Measurements from ENCODE around the gene RNF212B.
A peak's percentile ranks its signal among the peaks of the same experiment; 100 is the strongest.

Gene RNF212B

DNA sequence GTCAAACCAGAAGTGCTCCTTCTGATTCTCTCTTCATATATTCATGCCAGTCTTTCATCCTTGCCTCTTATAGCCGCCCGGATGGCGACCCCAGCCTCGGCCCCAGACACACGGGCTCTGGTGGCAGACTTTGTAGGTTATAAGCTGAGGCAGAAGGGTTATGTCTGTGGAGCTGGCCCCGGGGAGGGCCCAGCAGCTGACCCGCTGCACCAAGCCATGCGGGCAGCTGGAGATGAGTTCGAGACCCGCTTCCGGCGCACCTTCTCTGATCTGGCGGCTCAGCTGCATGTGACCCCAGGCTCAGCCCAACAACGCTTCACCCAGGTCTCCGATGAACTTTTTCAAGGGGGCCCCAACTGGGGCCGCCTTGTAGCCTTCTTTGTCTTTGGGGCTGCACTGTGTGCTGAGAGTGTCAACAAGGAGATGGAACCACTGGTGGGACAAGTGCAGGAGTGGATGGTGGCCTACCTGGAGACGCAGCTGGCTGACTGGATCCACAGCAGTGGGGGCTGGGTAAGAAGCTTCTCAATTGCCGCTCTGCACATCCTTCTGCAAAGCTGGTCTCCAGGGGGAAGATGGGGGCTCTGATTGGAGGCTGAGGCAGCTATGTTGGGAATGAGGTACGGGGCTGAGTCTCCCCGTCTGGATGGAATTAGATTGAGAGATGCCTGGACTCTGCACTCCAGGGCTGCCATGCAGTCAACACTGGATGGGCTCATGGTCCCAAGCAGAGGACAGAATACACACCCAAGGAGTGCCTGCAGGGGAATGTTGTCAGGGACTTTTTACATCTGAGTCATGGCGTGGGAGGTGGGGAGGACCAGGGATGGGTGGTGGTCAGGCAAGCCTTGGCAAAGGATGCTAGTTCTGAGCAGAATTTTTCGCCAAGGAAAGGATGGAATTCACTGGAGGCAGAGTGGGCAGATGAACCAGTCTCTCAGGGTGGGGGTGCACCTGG lies 70.2 kb downstream of the RNF212B start:
- TF ChIP-seq, protein P1, sequence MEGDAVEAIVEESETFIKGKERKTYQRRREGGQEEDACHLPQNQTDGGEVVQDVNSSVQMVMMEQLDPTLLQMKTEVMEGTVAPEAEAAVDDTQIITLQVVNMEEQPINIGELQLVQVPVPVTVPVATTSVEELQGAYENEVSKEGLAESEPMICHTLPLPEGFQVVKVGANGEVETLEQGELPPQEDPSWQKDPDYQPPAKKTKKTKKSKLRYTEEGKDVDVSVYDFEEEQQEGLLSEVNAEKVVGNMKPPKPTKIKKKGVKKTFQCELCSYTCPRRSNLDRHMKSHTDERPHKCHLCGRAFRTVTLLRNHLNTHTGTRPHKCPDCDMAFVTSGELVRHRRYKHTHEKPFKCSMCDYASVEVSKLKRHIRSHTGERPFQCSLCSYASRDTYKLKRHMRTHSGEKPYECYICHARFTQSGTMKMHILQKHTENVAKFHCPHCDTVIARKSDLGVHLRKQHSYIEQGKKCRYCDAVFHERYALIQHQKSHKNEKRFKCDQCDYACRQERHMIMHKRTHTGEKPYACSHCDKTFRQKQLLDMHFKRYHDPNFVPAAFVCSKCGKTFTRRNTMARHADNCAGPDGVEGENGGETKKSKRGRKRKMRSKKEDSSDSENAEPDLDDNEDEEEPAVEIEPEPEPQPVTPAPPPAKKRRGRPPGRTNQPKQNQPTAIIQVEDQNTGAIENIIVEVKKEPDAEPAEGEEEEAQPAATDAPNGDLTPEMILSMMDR (IDR thresholded peaks at IDR 0.05; ENCODE audit: insufficient read depth, low read length, poor library complexity, severe bottlenecking) = no peak
- peak overlapping the region; percentile 95 for H3K4me3 ChIP-seq (replicated peaks; ENCODE audit: low read depth, low read length)

GRCh38 chr14:23308721-23309445 lies 71.1 kb downstream of the RNF212B start:
- Histone ChIP-seq H3K36me3 (ENCODE audit: control insufficient read depth, insufficient read depth, low read length) (peaks cover 12% of the 10 kb centered on the region), H3K27me3 (replicated peaks; ENCODE audit: control insufficient read depth, insufficient read depth, low read length) (no peaks in the 10 kb centered on the region), H3K4me3 (replicated peaks; ENCODE audit: low read depth, low read length) (no peak overlapping the region)
- TF ChIP-seq, protein P1 (IDR thresholded peaks at IDR 0.05; ENCODE audit: insufficient read depth, low read length, poor library complexity, severe bottlenecking) = no peak
- DNase-seq (ENCODE audit: extremely low read depth, insufficient read length) = no peak

More for the DNA sequence above, 70.2 kb downstream of the RNF212B start:
- no peaks in the 10 kb centered on the region for H3K27me3 ChIP-seq (replicated peaks; ENCODE audit: control insufficient read depth, insufficient read depth, low read length)
- H3K36me3 ChIP-seq (ENCODE audit: control insufficient read depth, insufficient read depth, low read length) = peaks cover 12% of the 10 kb centered on the region
- DNase-seq (ENCODE audit: extremely low read depth, insufficient read length) = no peak

DNA sequence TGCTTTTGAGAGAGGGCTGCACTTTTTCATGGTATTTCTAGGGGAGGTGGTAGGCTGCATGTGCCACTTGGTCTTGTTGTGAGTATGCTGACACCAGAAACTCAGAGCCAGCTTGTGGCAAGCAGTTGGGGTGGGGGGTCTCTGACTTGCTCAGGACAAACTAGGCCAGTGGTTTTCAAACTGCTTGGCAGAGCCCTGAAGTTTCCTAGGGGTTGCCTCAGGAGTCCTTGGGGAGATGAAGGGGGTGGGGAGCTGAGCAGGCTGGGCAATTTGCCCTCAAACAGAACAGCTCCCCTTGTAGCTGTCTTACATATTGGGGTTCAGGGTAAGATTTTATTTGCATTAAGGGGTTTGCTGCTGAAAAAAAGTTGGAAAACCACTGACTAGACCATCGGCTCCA lies 72.8 kb downstream of the RNF212B start:
- TF ChIP-seq, protein P1 (IDR thresholded peaks at IDR 0.05; ENCODE audit: insufficient read depth, low read length, poor library complexity, severe bottlenecking) = no peak
- no peak for DNase-seq (ENCODE audit: extremely low read depth, insufficient read length)
- Histone ChIP-seq H3K4me3 (replicated peaks; ENCODE audit: low read depth, low read length) (no peak overlapping the region), H3K27me3 (replicated peaks; ENCODE audit: control insufficient read depth, insufficient read depth, low read length) (no peaks in the 10 kb centered on the region), H3K36me3 (ENCODE audit: control insufficient read depth, insufficient read depth, low read length) (peaks cover 12% of the 10 kb centered on the region)

DNA sequence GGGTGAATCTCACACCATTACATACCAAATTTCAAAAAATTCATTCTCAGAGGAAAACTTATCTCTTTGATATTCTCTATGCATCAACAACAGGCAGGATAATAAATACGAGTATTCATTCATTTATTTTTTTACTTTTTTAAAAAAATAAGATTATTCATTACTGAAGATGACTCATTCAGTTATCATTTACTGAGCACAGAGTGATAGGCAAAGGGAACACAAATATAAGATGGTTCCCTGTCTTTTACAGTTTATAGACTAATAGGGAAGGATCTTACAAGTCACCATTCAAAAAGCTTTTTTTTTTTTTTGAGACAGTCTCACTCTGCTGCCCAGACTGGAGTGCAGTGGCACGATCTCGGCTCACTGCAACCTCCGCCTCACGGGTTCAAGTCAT lies 78.6 kb downstream of the RNF212B start:
- Histone ChIP-seq H3K36me3 (ENCODE audit: control insufficient read depth, insufficient read depth, low read length) (no peaks in the 10 kb centered on the region; the same call in 1 of the 2 replicates), H3K27me3 (replicated peaks; ENCODE audit: control insufficient read depth, insufficient read depth, low read length) (no peaks in the 10 kb centered on the region), H3K4me3 (replicated peaks; ENCODE audit: low read depth, low read length) (no peak overlapping the region)
- no peak for DNase-seq (ENCODE audit: extremely low read depth, insufficient read length)
- TF ChIP-seq, protein P1 (IDR thresholded peaks at IDR 0.05; ENCODE audit: insufficient read depth, low read length, poor library complexity, severe bottlenecking) = no peak

- Histone ChIP-seq H3K27me3 (replicated peaks; ENCODE audit: control insufficient read depth, insufficient read depth, low read length) (no peaks in the 10 kb centered on the region), H3K36me3 (ENCODE audit: control insufficient read depth, insufficient read depth, low read length) (peaks cover 12% of the 10 kb centered on the region), H3K4me3 (replicated peaks; ENCODE audit: low read depth, low read length) (peak overlapping the region; percentile 69)
- no peak for DNase-seq (ENCODE audit: extremely low read depth, insufficient read length)
- TF ChIP-seq, protein P1 (IDR thresholded peaks at IDR 0.05; ENCODE audit: insufficient read depth, low read length, poor library complexity, severe bottlenecking) = no peak
Observed at GRCh38 chr14:23319746-23320583, 82.2 kb downstream of the RNF212B start.
